Lower lobe of right lung (tissue), 2 donors: ENCODE data around the gene COX4I1. TPM values are rescaled to one million over a fixed set of nuclear protein-coding genes. Genes with fewer than 3 reads are reported as not detected.
A peak's percentile ranks its signal among the peaks of the same experiment; 100 is the strongest.

Experiments used
- ATAC-seq, 2 donors: fragments of 200-7000 bp; cut with Tn5 transposase; one replicate each; pipeline ENCODE4 v1.9.1; 2020 to 2022; ENCODE audit warnings: mild to moderate bottlenecking in 2 of 2, moderate library complexity in 2 of 2
- DNase-seq: peaks from one replicate; pipeline ENCODE4 v3.0.0-alpha.2; 2020
- H3K27ac ChIP-seq: fragments of 200-600 bp; one replicate; pipeline ENCODE4 v1.8.0; 2022
- H3K27me3 ChIP-seq: fragments of 200-600 bp; one replicate; pipeline ENCODE4 v1.8.0; 2022; ENCODE audit warnings: low read depth
- H3K36me3 ChIP-seq: fragments of 200-600 bp; one replicate; pipeline ENCODE4 v1.8.0; 2022; ENCODE audit warnings: mild to moderate bottlenecking
- H3K4me1 ChIP-seq: fragments of 200-600 bp; one replicate; pipeline ENCODE4 v1.8.0; 2022
- H3K4me3 ChIP-seq: fragments of 200-600 bp; one replicate; pipeline ENCODE4 v1.8.0; 2022; ENCODE audit warnings: mild to moderate bottlenecking
- H3K9me3 ChIP-seq: fragments of 200-600 bp; one replicate; pipeline ENCODE4 v1.8.0; 2022
- intact Hi-C: fragments of 100-400 bp; cut with DNase I; formaldehyde crosslinking; loops from one replicate; pipeline ENCODE4 v1.11.0; 2022
- total RNA-seq: library from RNA; stranded (reverse); fragmentation: NEBNext Ultra II Directional; extraction: Animal tissue kit (Norgen Biotek cat#: 25700); gene quantifications from one replicate; pipeline ENCODE4 v1.2.1, GENCODE V29; 2021
- TF ChIP-seq, protein P1 (sequence below): fragments of 200-600 bp; IDR thresholded peaks from one replicate; pipeline ENCODE4 v1.8.0; 2022; ENCODE audit warnings: antibody characterized with exemption, mild to moderate bottlenecking
- donor health status: DM: no; HTN: yes; CAD: no; lungs with severe emphysema.

Gene COX4I1
- total RNA-seq, 1 donor from 2014 or later, result 391 TPM

DNA sequence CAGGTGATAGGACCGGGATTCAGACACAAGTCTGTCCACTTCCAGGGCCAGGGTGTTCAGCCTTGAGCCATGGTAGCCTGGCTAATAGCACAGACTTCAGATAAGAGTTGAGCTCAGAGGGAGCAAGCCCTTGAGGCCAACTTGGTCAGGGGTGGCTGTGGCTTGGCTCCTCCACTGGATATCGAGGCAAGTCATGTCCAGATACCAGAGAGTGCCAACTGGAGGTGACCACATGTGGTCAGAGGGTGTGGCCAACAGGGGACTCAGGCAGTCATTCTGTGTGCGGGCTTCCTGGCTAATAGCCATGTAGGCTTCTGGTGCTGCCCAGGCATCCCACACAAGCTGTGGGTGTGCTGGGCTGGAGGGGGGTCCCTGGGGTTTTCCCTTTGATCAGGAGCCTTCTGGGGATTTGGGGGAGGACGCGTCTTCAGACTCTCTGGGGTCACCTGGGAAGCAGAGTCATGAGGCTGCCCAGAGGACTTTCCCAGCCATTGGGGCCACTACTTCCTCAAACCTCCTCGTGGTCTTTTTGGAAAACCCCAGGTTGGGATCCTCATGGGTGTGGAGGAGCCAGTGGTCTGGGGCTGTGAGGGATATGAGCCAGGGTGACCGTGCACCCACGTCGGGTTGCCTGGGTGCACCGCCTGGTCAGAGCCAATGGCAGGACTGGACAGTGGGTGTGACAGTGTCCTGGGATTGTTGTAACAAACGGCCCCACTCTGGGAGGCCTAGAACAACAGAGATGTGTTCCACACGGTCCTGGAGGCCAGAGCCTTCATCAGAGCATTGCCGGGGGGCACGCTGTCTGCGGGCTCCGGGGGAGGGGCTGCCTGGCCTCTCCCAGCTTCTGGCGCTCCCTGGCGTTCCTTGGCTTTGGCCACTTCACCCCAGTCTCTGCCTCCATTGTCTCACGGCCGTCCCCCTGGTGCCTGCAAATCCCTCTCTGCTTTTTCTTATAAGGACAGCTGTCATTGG, 25.0 kb downstream of the COX4I1 start:
- no peak overlapping the region for H3K4me3 ChIP-seq
- H3K4me1 ChIP-seq, result peaks cover 8% of the 10 kb centered on the region
- TF ChIP-seq, protein P1, sequence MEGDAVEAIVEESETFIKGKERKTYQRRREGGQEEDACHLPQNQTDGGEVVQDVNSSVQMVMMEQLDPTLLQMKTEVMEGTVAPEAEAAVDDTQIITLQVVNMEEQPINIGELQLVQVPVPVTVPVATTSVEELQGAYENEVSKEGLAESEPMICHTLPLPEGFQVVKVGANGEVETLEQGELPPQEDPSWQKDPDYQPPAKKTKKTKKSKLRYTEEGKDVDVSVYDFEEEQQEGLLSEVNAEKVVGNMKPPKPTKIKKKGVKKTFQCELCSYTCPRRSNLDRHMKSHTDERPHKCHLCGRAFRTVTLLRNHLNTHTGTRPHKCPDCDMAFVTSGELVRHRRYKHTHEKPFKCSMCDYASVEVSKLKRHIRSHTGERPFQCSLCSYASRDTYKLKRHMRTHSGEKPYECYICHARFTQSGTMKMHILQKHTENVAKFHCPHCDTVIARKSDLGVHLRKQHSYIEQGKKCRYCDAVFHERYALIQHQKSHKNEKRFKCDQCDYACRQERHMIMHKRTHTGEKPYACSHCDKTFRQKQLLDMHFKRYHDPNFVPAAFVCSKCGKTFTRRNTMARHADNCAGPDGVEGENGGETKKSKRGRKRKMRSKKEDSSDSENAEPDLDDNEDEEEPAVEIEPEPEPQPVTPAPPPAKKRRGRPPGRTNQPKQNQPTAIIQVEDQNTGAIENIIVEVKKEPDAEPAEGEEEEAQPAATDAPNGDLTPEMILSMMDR, result no peak
- H3K27ac ChIP-seq, result no peak overlapping the region
- H3K27me3 ChIP-seq, result no peaks in the 10 kb centered on the region
- ATAC-seq (no peak), DNase-seq (peak; percentile 43)
- H3K9me3 ChIP-seq, result no peaks in the 10 kb centered on the region
- H3K36me3 ChIP-seq, result no peaks in the 10 kb centered on the region
- intact Hi-C loops, result loop anchor here (10.0 kb wide), 2 partner anchors 160 to 190 kb away; no protein-coding TSS in a partner anchor

- Histone ChIP-seq H3K9me3 (no peaks in the 10 kb centered on the region), H3K4me1 (peaks cover 8% of the 10 kb centered on the region), H3K27ac (no peak overlapping the region), H3K27me3 (peaks cover 8% of the 10 kb centered on the region), H3K36me3 (no peaks in the 10 kb centered on the region), H3K4me3 (no peak overlapping the region)
- intact Hi-C loops, result loop anchor here (10.0 kb wide), 2 partner anchors 159 to 189 kb away; no protein-coding TSS in a partner anchor
- DNase-seq (peak; percentile 28), ATAC-seq (no peak)
- TF ChIP-seq, protein P1, result no peak
These were observed 25.8 kb downstream of the COX4I1 start for GRCh38 chr16:85825326-85825725.

DNA sequence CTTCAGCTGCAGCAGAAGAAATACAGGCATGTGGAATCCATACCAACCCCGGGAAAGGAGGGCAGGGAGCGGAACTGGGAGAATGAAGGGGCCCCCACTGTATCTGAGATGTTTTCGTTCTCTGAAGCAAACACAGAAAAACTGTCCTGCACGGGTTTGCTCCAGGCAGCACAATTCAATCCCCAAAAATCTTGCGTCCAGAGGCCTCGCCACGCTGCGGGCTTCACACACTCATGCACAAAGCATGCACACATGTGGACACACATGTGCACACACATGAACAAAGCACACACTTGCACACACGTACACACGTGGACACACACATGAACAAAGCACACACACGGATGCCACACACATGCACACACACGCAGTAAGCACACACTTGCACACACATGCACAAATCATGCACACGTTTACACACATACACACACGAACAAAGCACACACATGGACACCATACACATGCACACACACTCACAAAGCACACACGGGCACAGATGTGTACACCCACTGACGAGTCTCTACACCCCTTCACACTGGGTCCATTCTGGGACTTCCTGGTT, 27.3 kb downstream of the COX4I1 start:
- H3K4me1 ChIP-seq, result peaks cover under 1% of the 10 kb centered on the region
- H3K36me3 ChIP-seq, result no peaks in the 10 kb centered on the region
- intact Hi-C loops, result loop anchor here (10.0 kb wide), 2 partner anchors 158 to 188 kb away; no protein-coding TSS in a partner anchor
- ATAC-seq (no peak), DNase-seq (peak; percentile 24)
- H3K27ac ChIP-seq, result no peak overlapping the region
- peaks cover 8% of the 10 kb centered on the region for H3K27me3 ChIP-seq
- H3K4me3 ChIP-seq, result no peak overlapping the region
- H3K9me3 ChIP-seq, result no peaks in the 10 kb centered on the region
- TF ChIP-seq, protein P1, result no peak

DNA sequence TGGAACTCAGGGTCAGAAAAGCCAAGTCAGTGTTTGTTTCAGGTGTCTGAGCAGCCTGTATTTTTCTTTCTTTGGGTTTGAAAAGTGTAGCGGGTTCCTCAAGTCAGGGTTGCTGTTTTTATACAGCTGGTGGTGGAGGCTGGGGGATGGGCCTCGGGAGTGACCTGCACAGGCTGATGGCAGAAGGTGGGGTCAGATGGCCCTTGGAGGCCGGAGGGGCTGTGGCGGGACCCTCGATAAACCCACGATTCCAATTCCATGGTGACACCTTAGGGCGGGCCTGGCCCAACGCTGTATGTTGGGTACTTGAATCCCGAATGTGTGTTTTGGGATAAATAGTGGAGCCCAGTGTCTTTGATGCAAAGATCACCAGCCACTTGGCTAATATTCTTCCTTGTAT, 28.7 kb downstream of the COX4I1 start:
- Histone ChIP-seq H3K27me3 (peaks cover 22% of the 10 kb centered on the region), H3K4me1 (peaks cover 4% of the 10 kb centered on the region), H3K4me3 (no peak overlapping the region), H3K9me3 (no peaks in the 10 kb centered on the region), H3K27ac (no peak overlapping the region), H3K36me3 (no peaks in the 10 kb centered on the region)
- ATAC-seq (no peak), DNase-seq (peak; percentile 35)
- TF ChIP-seq, protein P1, result no peak
- intact Hi-C loops, result loop anchor here (10.0 kb wide), 2 partner anchors 157 to 187 kb away; no protein-coding TSS in a partner anchor

DNA sequence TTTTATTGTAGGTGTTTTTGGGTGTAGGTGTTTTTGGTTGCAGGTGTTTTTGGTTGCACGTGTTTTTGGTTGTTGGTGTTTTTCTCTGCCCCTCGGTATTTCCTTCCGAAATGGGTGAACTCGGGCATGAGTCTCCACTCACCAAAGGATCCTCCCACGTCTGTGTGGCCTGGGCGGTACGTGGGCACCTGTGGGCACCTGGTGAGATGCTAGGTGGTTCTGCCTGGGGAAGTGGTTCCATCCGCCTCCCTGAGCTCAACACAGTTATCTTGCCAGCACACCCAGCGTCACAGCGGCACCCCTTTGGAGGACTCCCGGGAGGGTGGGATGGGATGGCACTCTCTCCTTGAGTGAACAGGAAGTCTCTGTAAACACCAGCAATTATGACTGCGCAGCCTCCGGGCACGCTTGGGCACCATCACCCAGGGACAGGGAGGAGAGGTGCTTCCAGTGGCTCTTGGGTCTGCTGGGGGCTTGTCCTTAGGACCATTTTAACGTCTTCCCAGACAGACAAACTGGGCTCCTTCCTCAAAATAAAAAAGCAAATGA, 29.8 kb downstream of the COX4I1 start:
- TF ChIP-seq, protein P1, result no peak
- ATAC-seq (peak in 1 of 2 donors; percentile 25), DNase-seq (peak; percentile 45)
- intact Hi-C loops, result loop anchor here (10.0 kb wide), 2 partner anchors 156 to 186 kb away; no protein-coding TSS in a partner anchor
- Histone ChIP-seq H3K4me1 (peaks cover 5% of the 10 kb centered on the region), H3K27me3 (peaks cover 23% of the 10 kb centered on the region), H3K27ac (no peak overlapping the region), H3K9me3 (no peaks in the 10 kb centered on the region), H3K36me3 (no peaks in the 10 kb centered on the region), H3K4me3 (no peak overlapping the region)
